Measurements from ENCODE around the gene KLHL22.

DNA sequence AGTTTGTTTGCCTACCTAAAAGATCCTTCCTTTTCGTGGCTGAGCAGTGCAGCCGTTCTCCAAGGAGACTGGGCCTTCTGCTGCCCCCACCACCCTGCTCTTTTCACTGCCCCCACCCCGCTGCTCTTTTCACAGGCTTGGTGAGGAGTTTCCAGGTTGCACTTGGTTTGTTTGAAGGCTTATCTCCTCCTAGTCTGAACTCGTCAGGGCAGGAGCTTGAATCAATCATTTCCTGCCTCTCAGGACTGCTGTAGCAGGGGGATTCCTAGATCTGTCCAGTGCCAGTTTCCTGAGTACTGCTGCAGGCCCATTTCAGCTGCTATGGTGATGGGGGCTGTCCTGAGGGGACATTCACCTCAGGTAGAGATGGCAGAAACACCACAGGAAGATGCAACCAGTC, 21.8 kb upstream of the KLHL22 start:
- TF ChIP-seq RAD21 (IDR thresholded peaks at IDR 0.05), result no peak
- TF ChIP-seq, protein P1, sequence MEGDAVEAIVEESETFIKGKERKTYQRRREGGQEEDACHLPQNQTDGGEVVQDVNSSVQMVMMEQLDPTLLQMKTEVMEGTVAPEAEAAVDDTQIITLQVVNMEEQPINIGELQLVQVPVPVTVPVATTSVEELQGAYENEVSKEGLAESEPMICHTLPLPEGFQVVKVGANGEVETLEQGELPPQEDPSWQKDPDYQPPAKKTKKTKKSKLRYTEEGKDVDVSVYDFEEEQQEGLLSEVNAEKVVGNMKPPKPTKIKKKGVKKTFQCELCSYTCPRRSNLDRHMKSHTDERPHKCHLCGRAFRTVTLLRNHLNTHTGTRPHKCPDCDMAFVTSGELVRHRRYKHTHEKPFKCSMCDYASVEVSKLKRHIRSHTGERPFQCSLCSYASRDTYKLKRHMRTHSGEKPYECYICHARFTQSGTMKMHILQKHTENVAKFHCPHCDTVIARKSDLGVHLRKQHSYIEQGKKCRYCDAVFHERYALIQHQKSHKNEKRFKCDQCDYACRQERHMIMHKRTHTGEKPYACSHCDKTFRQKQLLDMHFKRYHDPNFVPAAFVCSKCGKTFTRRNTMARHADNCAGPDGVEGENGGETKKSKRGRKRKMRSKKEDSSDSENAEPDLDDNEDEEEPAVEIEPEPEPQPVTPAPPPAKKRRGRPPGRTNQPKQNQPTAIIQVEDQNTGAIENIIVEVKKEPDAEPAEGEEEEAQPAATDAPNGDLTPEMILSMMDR (IDR thresholded peaks at IDR 0.05; ENCODE audit: low read depth, low read length, missing input control), result no peak
- TF ChIP-seq MAX (IDR thresholded peaks at IDR 0.05), result no peak
- TF ChIP-seq GABPA (IDR thresholded peaks at IDR 0.05 in 1 of 2, conservative IDR thresholded peaks at IDR 0.05 in 1 of 2), result no peak
- TF ChIP-seq SP1 (IDR thresholded peaks at IDR 0.05), result no peak
- TF ChIP-seq HNF4A (conservative IDR thresholded peaks at IDR 0.05), result no peak
- TF ChIP-seq EGR1 (IDR thresholded peaks at IDR 0.05; ENCODE audit: low read depth in 2 of 2), result no peak
- no peak for TF ChIP-seq YY1 (IDR thresholded peaks at IDR 0.05)
- TF ChIP-seq TAF1 (conservative IDR thresholded peaks at IDR 0.05), result no peak
- TF ChIP-seq, protein P2, sequence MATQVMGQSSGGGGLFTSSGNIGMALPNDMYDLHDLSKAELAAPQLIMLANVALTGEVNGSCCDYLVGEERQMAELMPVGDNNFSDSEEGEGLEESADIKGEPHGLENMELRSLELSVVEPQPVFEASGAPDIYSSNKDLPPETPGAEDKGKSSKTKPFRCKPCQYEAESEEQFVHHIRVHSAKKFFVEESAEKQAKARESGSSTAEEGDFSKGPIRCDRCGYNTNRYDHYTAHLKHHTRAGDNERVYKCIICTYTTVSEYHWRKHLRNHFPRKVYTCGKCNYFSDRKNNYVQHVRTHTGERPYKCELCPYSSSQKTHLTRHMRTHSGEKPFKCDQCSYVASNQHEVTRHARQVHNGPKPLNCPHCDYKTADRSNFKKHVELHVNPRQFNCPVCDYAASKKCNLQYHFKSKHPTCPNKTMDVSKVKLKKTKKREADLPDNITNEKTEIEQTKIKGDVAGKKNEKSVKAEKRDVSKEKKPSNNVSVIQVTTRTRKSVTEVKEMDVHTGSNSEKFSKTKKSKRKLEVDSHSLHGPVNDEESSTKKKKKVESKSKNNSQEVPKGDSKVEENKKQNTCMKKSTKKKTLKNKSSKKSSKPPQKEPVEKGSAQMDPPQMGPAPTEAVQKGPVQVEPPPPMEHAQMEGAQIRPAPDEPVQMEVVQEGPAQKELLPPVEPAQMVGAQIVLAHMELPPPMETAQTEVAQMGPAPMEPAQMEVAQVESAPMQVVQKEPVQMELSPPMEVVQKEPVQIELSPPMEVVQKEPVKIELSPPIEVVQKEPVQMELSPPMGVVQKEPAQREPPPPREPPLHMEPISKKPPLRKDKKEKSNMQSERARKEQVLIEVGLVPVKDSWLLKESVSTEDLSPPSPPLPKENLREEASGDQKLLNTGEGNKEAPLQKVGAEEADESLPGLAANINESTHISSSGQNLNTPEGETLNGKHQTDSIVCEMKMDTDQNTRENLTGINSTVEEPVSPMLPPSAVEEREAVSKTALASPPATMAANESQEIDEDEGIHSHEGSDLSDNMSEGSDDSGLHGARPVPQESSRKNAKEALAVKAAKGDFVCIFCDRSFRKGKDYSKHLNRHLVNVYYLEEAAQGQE (IDR thresholded peaks at IDR 0.05), result no peak
- TF ChIP-seq JUND (IDR thresholded peaks at IDR 0.05), result no peak
- no peak for TF ChIP-seq FOXA2 (IDR thresholded peaks at IDR 0.05)

All from liver (tissue), 3 donors.